ENCODE data around the gene RAMACL.

The RAMACL gene

GRCh38 chr6:166597711-166598440 is 11.4 kb upstream of the RAMACL start:
- CTCF ChIA-PET: no interaction called here
- Histone ChIP-seq H3K9me3 (ENCODE audit: control insufficient read depth, insufficient read depth, low read depth, low read length) (no peaks in the 10 kb centered on the region), H3K4me1 (ENCODE audit: control insufficient read depth, insufficient read depth, low read length) (no peaks in the 10 kb centered on the region), H3K36me3 (ENCODE audit: control insufficient read depth in 2 of 2, insufficient read depth in 1 of 2, low read length in 2 of 2) (no peaks in the 10 kb centered on the region), H3K4me3 (ENCODE audit: low read depth, low read length) (no peak overlapping the region), H3K27ac (ENCODE audit: extremely low read depth, low read depth, low read length) (no peak overlapping the region)
- POLR2A ChIA-PET: no interaction called here
- no peak for TF ChIP-seq YY2 (tag by site-specific recombination; IDR thresholded peaks at IDR 0.05)
- no peak for TF ChIP-seq SCRT2 (tag by site-specific recombination; IDR thresholded peaks at IDR 0.05)
- no peak for TF ChIP-seq ZNF707 (tag by site-specific recombination; IDR thresholded peaks at IDR 0.05)
- TF ChIP-seq ZSCAN5A (tag by site-specific recombination; IDR thresholded peaks at IDR 0.05): no peak
- no peak for TF ChIP-seq ZNF571 (tag by site-specific recombination; IDR thresholded peaks at IDR 0.05)
- TF ChIP-seq ZNF629 (tag by site-specific recombination; IDR thresholded peaks at IDR 0.05): no peak
- TF ChIP-seq WT1 (tag by site-specific recombination; IDR thresholded peaks at IDR 0.05): no peak
- no peak for TF ChIP-seq ZNF211 (tag by site-specific recombination; IDR thresholded peaks at IDR 0.05; ENCODE audit: low read depth)
- TF ChIP-seq ZNF624 (tag by site-specific recombination; IDR thresholded peaks at IDR 0.05): no peak

- no peak overlapping the region for H3K4me3 ChIP-seq (ENCODE audit: low read depth, low read length)
- H3K36me3 ChIP-seq (ENCODE audit: control insufficient read depth in 2 of 2, insufficient read depth in 1 of 2, low read length in 2 of 2): no peaks in the 10 kb centered on the region
- H3K27ac ChIP-seq (ENCODE audit: extremely low read depth, low read depth, low read length): no peak overlapping the region
- H3K9me3 ChIP-seq (ENCODE audit: control insufficient read depth, insufficient read depth, low read depth, low read length): no peaks in the 10 kb centered on the region
- H3K4me1 ChIP-seq (ENCODE audit: control insufficient read depth, insufficient read depth, low read length): no peaks in the 10 kb centered on the region
- POLR2A ChIA-PET: no interaction called here
- CTCF ChIA-PET: no interaction called here
- TF ChIP-seq ZNF133 (tag by site-specific recombination; IDR thresholded peaks at IDR 0.05) (no peak), ZNF621 (tag by site-specific recombination; IDR thresholded peaks at IDR 0.05) (no peak), ZNF248 (tag by site-specific recombination; IDR thresholded peaks at IDR 0.05) (no peak), ZBTB44 (tag by site-specific recombination; IDR thresholded peaks at IDR 0.05) (no peak), ZNF148 (tag by site-specific recombination; IDR thresholded peaks at IDR 0.05; ENCODE audit: borderline replicate concordance) (no peak), ZNF274 (IDR thresholded peaks at IDR 0.05; ENCODE audit: low read length) (no peak), ZNF274 (tag by site-specific recombination; IDR thresholded peaks at IDR 0.05; ENCODE audit: borderline replicate concordance) (no peak), SCRT2 (tag by site-specific recombination; IDR thresholded peaks at IDR 0.05) (peak; percentile 78), ZNF701 (tag by site-specific recombination; IDR thresholded peaks at IDR 0.05) (no peak), FEZF1 (tag by site-specific recombination; IDR thresholded peaks at IDR 0.05) (no peak)
Observed at GRCh38 chr6:166596776-166597507, 10.5 kb upstream of the RAMACL start.
